Measurements from ENCODE around the gene CD46.

GRCh38 chr1:207836591-207837347, 84.9 kb downstream of the CD46 start:
- TF ChIP-seq TAF1 (IDR thresholded peaks at IDR 0.05; ENCODE audit: borderline replicate concordance, insufficient read depth, low read length), result no peak
- no peak for TF ChIP-seq POLR2AphosphoS5 (IDR thresholded peaks at IDR 0.05; ENCODE audit: low read depth, low read length)
- no peak for TF ChIP-seq REST (IDR thresholded peaks at IDR 0.05; ENCODE audit: insufficient read depth in 1 of 2, low read depth in 2 of 2, low read length in 2 of 2)
